T-helper 22 cell (primary cell): ENCODE results near the gene SSU72.
"Not testable (repeated sequence)": the region's sequence is repeated elsewhere in the genome, so short reads cannot be mapped to it uniquely, and the experiment has no call there.

Experiments
- DNase-seq: peaks from one replicate; pipeline ENCODE4 v3.0.0-alpha.2; 2020; ENCODE audit warnings: low read depth

The SSU72 gene

GRCh38 chr1:1540818-1541628 lies 33.6 kb downstream of the SSU72 start:
- DNase-seq = no peak

GRCh38 chr1:1540090-1540817 lies 34.4 kb downstream of the SSU72 start, which contains the start of gene TMEM240:
Gene TMEM240 (minus strand): TSS chr1:1540624. CDS start chr1:1540346, 278 bp downstream.
- DNase-seq = peak; percentile 12

- DNase-seq = no peak
Measured at GRCh38 chr1:1539310-1540089, 35.2 kb downstream of the SSU72 start.

- DNase-seq = no peak
Measured at GRCh38 chr1:1538989-1539309, 35.7 kb downstream of the SSU72 start.

- DNase-seq = no peak
Measured at GRCh38 chr1:1538334-1538733, 36.3 kb downstream of the SSU72 start.

GRCh38 chr1:1537626-1538250 lies 36.9 kb downstream of the SSU72 start:
- DNase-seq = no peak

GRCh38 chr1:1536938-1537546 lies 37.6 kb downstream of the SSU72 start:
- no peak for DNase-seq

- DNase-seq = no peak
Measured at GRCh38 chr1:1536019-1536937, 38.4 kb downstream of the SSU72 start.

GRCh38 chr1:1535201-1536018 lies 39.3 kb downstream of the SSU72 start:
- DNase-seq = no peak

- no peak for DNase-seq
Measured at GRCh38 chr1:1534401-1535154, 40.1 kb downstream of the SSU72 start.

GRCh38 chr1:1533894-1534291 lies 40.8 kb downstream of the SSU72 start:
- not testable (repeated sequence) for DNase-seq

- DNase-seq = not testable (repeated sequence)
Measured at GRCh38 chr1:1533176-1533893, 41.3 kb downstream of the SSU72 start.

- no peak for DNase-seq
Measured at GRCh38 chr1:1531947-1532346, 42.7 kb downstream of the SSU72 start.

- no peak for DNase-seq
Measured at GRCh38 chr1:1529936-1530335, 44.7 kb downstream of the SSU72 start.

- DNase-seq = no peak
Measured at GRCh38 chr1:1529321-1529720, 45.3 kb downstream of the SSU72 start.

GRCh38 chr1:1528301-1529267 lies 46.1 kb downstream of the SSU72 start:
- no peak for DNase-seq
